IPS-18a (cell line): ENCODE measurements around the gene BCKDHA.
A peak's percentile ranks its signal among the peaks of the same experiment; 100 is the strongest.

ENCODE experiments used
- H3K27ac ChIP-seq: one replicate; pipeline ENCODE4 v1.5.1; 2013; ENCODE audit warnings: low read length
- H3K27me3 ChIP-seq: one replicate; pipeline ENCODE4 v1.6.1; 2013; ENCODE audit warnings: mild to moderate bottlenecking, low read length; ENCODE audit not compliant: control insufficient read depth, insufficient read depth
- H3K36me3 ChIP-seq: one replicate; pipeline ENCODE4 v1.6.1; 2013; ENCODE audit warnings: low read depth, low read length; ENCODE audit not compliant: control insufficient read depth
- H3K4me1 ChIP-seq: one replicate; pipeline ENCODE4 v1.6.1; 2013; ENCODE audit warnings: low read depth, low read length; ENCODE audit not compliant: control insufficient read depth
- H3K4me3 ChIP-seq: one replicate; pipeline ENCODE4 v1.5.1; 2013; ENCODE audit warnings: low read length
- H3K9ac ChIP-seq: one replicate; pipeline ENCODE4 v1.6.1; 2013; ENCODE audit warnings: mild to moderate bottlenecking, low read length, moderate library complexity
- H3K9me3 ChIP-seq: one replicate; pipeline ENCODE4 v1.6.1; 2013; ENCODE audit warnings: low read depth, low read length; ENCODE audit not compliant: control insufficient read depth

Gene BCKDHA

GRCh38 chr19:41397086-41398049, at the start of gene BCKDHA, which contains the start of gene EXOSC5:
Gene BCKDHA (plus strand): TSS chr19:41397818. CDS start chr19:41397828, 10 bp downstream.
Gene EXOSC5 (minus strand): TSS chr19:41397359. CDS start chr19:41397328, 31 bp downstream.
- Histone ChIP-seq H3K9me3 (no peaks in the 10 kb centered on the region), H3K27ac (peak within 1 kb of the TSS; percentile 90), H3K4me1 (peaks cover 6% of the 10 kb centered on the region), H3K27me3 (no peaks in the 10 kb centered on the region), H3K4me3 (peak within 1 kb of the TSS; percentile 99), H3K36me3 (peaks cover 3% of the 10 kb centered on the region), H3K9ac (peak within 1 kb of the TSS; percentile 97)

GRCh38 chr19:41350735-41351338, 46.8 kb upstream of the BCKDHA start:
- no peaks in the 10 kb centered on the region for H3K36me3 ChIP-seq
- H3K4me1 ChIP-seq: peaks cover 6% of the 10 kb centered on the region
- peak overlapping the region; percentile 32 for H3K9ac ChIP-seq
- peak overlapping the region; percentile 67 for H3K4me3 ChIP-seq
- peaks cover 46% of the 10 kb centered on the region for H3K27me3 ChIP-seq
- no peak overlapping the region for H3K27ac ChIP-seq
- no peaks in the 10 kb centered on the region for H3K9me3 ChIP-seq

GRCh38 chr19:41351339-41352245, 46.0 kb upstream of the BCKDHA start:
- H3K36me3 ChIP-seq: no peaks in the 10 kb centered on the region
- no peak overlapping the region for H3K27ac ChIP-seq
- peak overlapping the region; percentile 32 for H3K9ac ChIP-seq
- peaks cover 6% of the 10 kb centered on the region for H3K4me1 ChIP-seq
- H3K9me3 ChIP-seq: no peaks in the 10 kb centered on the region
- H3K27me3 ChIP-seq: peaks cover 46% of the 10 kb centered on the region
- peak overlapping the region; percentile 67 for H3K4me3 ChIP-seq

- H3K4me1 ChIP-seq: peaks cover 6% of the 10 kb centered on the region
- H3K9me3 ChIP-seq: no peaks in the 10 kb centered on the region
- peak overlapping the region; percentile 67 for H3K4me3 ChIP-seq
- peak overlapping the region; percentile 17 for H3K9ac ChIP-seq
- H3K27me3 ChIP-seq: peaks cover 46% of the 10 kb centered on the region
- no peaks in the 10 kb centered on the region for H3K36me3 ChIP-seq
- H3K27ac ChIP-seq: no peak overlapping the region
These were observed 45.4 kb upstream of the BCKDHA start for GRCh38 chr19:41352279-41352608.

- H3K9me3 ChIP-seq: no peaks in the 10 kb centered on the region
- peaks cover 46% of the 10 kb centered on the region for H3K27me3 ChIP-seq
- H3K4me3 ChIP-seq: peak overlapping the region; percentile 67
- H3K27ac ChIP-seq: no peak overlapping the region
- peak overlapping the region; percentile 17 for H3K9ac ChIP-seq
- peaks cover 6% of the 10 kb centered on the region for H3K4me1 ChIP-seq
- no peaks in the 10 kb centered on the region for H3K36me3 ChIP-seq
These were observed 44.8 kb upstream of the BCKDHA start for GRCh38 chr19:41352609-41353465.

- Histone ChIP-seq H3K9me3 (no peaks in the 10 kb centered on the region), H3K36me3 (no peaks in the 10 kb centered on the region), H3K9ac (peak within 1 kb of the TSS; percentile 17), H3K4me3 (peak within 1 kb of the TSS; percentile 67), H3K27me3 (peaks cover 46% of the 10 kb centered on the region), H3K4me1 (peaks cover 6% of the 10 kb centered on the region), H3K27ac (no peak within 1 kb of the TSS)
These were observed 43.9 kb upstream of the BCKDHA start, which contains the start of gene TGFB1 for GRCh38 chr19:41353466-41354342. Gene TGFB1 (minus strand): TSS chr19:41353922. CDS start chr19:41353044, 878 bp downstream.

GRCh38 chr19:41354343-41354953, 43.2 kb upstream of the BCKDHA start:
- H3K4me3 ChIP-seq: peak overlapping the region; percentile 67
- peaks cover 6% of the 10 kb centered on the region for H3K4me1 ChIP-seq

GRCh38 chr19:41355035-41355434, 42.6 kb upstream of the BCKDHA start:
- peaks cover 40% of the 10 kb centered on the region for H3K27me3 ChIP-seq
- no peak overlapping the region for H3K4me3 ChIP-seq
- no peak overlapping the region for H3K9ac ChIP-seq
- no peaks in the 10 kb centered on the region for H3K9me3 ChIP-seq
- no peak overlapping the region for H3K27ac ChIP-seq
- H3K4me1 ChIP-seq: peaks cover 6% of the 10 kb centered on the region
- no peaks in the 10 kb centered on the region for H3K36me3 ChIP-seq

More at GRCh38 chr19:41354343-41354953, 43.2 kb upstream of the BCKDHA start:
- H3K9me3 ChIP-seq: no peaks in the 10 kb centered on the region
- H3K9ac ChIP-seq: no peak overlapping the region
- no peaks in the 10 kb centered on the region for H3K36me3 ChIP-seq
- H3K27ac ChIP-seq: no peak overlapping the region
- peaks cover 46% of the 10 kb centered on the region for H3K27me3 ChIP-seq

- Histone ChIP-seq H3K36me3 (no peaks in the 10 kb centered on the region), H3K4me3 (no peak overlapping the region), H3K27ac (no peak overlapping the region), H3K9ac (no peak overlapping the region), H3K27me3 (peaks cover 32% of the 10 kb centered on the region), H3K9me3 (no peaks in the 10 kb centered on the region), H3K4me1 (peaks cover 3% of the 10 kb centered on the region)
These were observed 41.8 kb upstream of the BCKDHA start for GRCh38 chr19:41355802-41356201.
